ENCODE measurements around the gene AFF3.

Gene AFF3

GRCh38 chr2:100033976-100034375 lies 108.4 kb downstream of the AFF3 start:
- no peak for DNase-seq (ENCODE audit: low read depth)
- no peak overlapping the region for H3K4me3 ChIP-seq (ENCODE audit: low read depth, low read length)
- no peak for TF ChIP-seq CTCF (conservative IDR thresholded peaks at IDR 0.05; ENCODE audit: low read depth, low read length)

- no peak for DNase-seq (ENCODE audit: low read depth)
- no peak for TF ChIP-seq CTCF (conservative IDR thresholded peaks at IDR 0.05; ENCODE audit: low read depth, low read length)
- no peak overlapping the region for H3K4me3 ChIP-seq (ENCODE audit: low read depth, low read length)
Measured at GRCh38 chr2:100031604-100032003, 110.8 kb downstream of the AFF3 start.

- peak; percentile 37 for TF ChIP-seq CTCF (conservative IDR thresholded peaks at IDR 0.05; ENCODE audit: low read depth, low read length)
- DNase-seq (ENCODE audit: low read depth): no peak
- no peak overlapping the region for H3K4me3 ChIP-seq (ENCODE audit: low read depth, low read length)
Measured at GRCh38 chr2:100029460-100029859, 112.9 kb downstream of the AFF3 start.

GRCh38 chr2:100021791-100022340 lies 120.5 kb downstream of the AFF3 start:
- no peak for DNase-seq (ENCODE audit: low read depth)
- no peak overlapping the region for H3K4me3 ChIP-seq (ENCODE audit: low read depth, low read length)
- TF ChIP-seq CTCF (conservative IDR thresholded peaks at IDR 0.05; ENCODE audit: low read depth, low read length): no peak

GRCh38 chr2:100019499-100019898 lies 122.9 kb downstream of the AFF3 start:
- no peak overlapping the region for H3K4me3 ChIP-seq (ENCODE audit: low read depth, low read length)
- TF ChIP-seq CTCF (conservative IDR thresholded peaks at IDR 0.05; ENCODE audit: low read depth, low read length): no peak

GRCh38 chr2:100018341-100019193 lies 123.8 kb downstream of the AFF3 start:
- peak; percentile 63 for DNase-seq (ENCODE audit: low read depth)

More at GRCh38 chr2:100019499-100019898, 122.9 kb downstream of the AFF3 start:
- no peak for DNase-seq (ENCODE audit: low read depth)

More at GRCh38 chr2:100018341-100019193, 123.8 kb downstream of the AFF3 start:
- no peak overlapping the region for H3K4me3 ChIP-seq (ENCODE audit: low read depth, low read length)
- no peak for TF ChIP-seq CTCF (conservative IDR thresholded peaks at IDR 0.05; ENCODE audit: low read depth, low read length)

Measured in choroid plexus epithelial cell (primary cell).